ENCODE measurements around the gene SLC39A11.

DNA sequence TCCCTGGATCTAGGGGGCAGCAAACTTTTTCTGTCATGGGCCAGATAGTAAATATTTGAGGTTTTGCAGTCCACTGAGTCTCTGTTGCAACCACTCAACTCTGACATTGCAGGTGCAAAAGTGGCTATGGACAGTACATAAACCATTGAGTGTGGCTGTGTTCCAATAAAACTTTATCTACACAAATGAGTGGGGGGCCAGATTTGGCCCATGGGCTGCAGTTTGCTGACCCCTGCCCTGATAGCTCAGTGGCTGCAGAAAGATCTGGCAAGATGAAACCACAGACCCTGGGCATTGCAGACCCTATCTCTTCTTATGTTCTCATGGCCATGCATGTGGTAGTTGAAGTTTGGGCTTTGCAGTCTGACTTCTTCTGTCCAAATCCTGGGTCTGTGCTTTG, 440.5 kb downstream of the SLC39A11 start:
- TF ChIP-seq PATZ1 (CRISPR knock-in tag; IDR thresholded peaks at IDR 0.05; ENCODE audit: borderline replicate concordance) (no peak), TOX (CRISPR knock-in tag; IDR thresholded peaks at IDR 0.05; ENCODE audit: borderline replicate concordance) (no peak), ISL1 (CRISPR knock-in tag; IDR thresholded peaks at IDR 0.05) (no peak), ARNTL (CRISPR knock-in tag; IDR thresholded peaks at IDR 0.05; ENCODE audit: borderline replicate concordance, low read depth) (no peak), ZFP30 (CRISPR knock-in tag; IDR thresholded peaks at IDR 0.05) (no peak), OSR1 (CRISPR knock-in tag; IDR thresholded peaks at IDR 0.05) (no peak)

Measured in SK-N-SH treated with all-trans-retinoic acid at 6 μM for 48 hours (cell line).